Esophagus (tissue), 2 donors: ENCODE data around the gene SLC2A8. TPM values are rescaled to one million over a fixed set of nuclear protein-coding genes. Genes with fewer than 3 reads are reported as not detected.

Source experiments
- polyA plus RNA-seq, 2 donors: library from polyadenylated mRNA; stranded (reverse); fragments of 200-250 nt; gene quantifications; one replicate each; pipeline ENCODE4 v1.2.3, GENCODE V29; 2013
- donor health status: healthy with polysubstance abuse.
- donor health status: Bipolar disorder and iron deficiency.

SLC2A8 gene
- polyA plus RNA-seq, 2 donors: 10.3 to 12.2 TPM

Other genes with a start within 250 kb of the SLC2A8 start
- 1 to 10 TPM; 3.5 TPM for gene GARNL3, start 132.4 kb upstream of the SLC2A8 start, polyA plus RNA-seq
- gene ZNF79, start 27.2 kb downstream of the SLC2A8 start, polyA plus RNA-seq: 1 to 10 TPM; 2.3 to 2.5 TPM
- gene RPL12, start 54.2 kb downstream of the SLC2A8 start, polyA plus RNA-seq: 1,000 to 10,000 TPM; 3,023 to 3,281 TPM
- 10 to 100 TPM; 10.7 to 17.5 TPM for gene LRSAM1, start 54.3 kb downstream of the SLC2A8 start, polyA plus RNA-seq
- gene STXBP1, start 215.1 kb downstream of the SLC2A8 start, polyA plus RNA-seq: 1 to 10 TPM; 4.7 to 7.1 TPM